ENCODE measurements around the gene SLC44A3. TPM values are rescaled to one million over a fixed set of nuclear protein-coding genes. Genes with fewer than 3 reads are reported as not detected.

SLC44A3 gene, protein sequence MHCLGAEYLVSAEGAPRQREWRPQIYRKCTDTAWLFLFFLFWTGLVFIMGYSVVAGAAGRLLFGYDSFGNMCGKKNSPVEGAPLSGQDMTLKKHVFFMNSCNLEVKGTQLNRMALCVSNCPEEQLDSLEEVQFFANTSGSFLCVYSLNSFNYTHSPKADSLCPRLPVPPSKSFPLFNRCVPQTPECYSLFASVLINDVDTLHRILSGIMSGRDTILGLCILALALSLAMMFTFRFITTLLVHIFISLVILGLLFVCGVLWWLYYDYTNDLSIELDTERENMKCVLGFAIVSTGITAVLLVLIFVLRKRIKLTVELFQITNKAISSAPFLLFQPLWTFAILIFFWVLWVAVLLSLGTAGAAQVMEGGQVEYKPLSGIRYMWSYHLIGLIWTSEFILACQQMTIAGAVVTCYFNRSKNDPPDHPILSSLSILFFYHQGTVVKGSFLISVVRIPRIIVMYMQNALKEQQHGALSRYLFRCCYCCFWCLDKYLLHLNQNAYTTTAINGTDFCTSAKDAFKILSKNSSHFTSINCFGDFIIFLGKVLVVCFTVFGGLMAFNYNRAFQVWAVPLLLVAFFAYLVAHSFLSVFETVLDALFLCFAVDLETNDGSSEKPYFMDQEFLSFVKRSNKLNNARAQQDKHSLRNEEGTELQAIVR
- total RNA-seq (2016; rRNA removed; fragmentation: Illumina TruSeq; extraction: Trizol) = 3.8 and 6.8 TPM in 2 replicates
- total RNA-seq (2016; cell fraction: cytosol; rRNA removed; fragmentation: Illumina TruSeq; extraction: Trizol; ENCODE audit: low read depth) = 2.6 and 3.7 TPM in 2 replicates
- total RNA-seq (2016; cell fraction: insoluble cytoplasmic fraction; rRNA removed; fragmentation: Illumina TruSeq; extraction: Trizol) = 3.9 and 7.2 TPM in 2 replicates
- total RNA-seq (2016; cell fraction: membrane; rRNA removed; fragmentation: Illumina TruSeq; extraction: Trizol) = 4.5 and 5.9 TPM in 2 replicates
- total RNA-seq (2016; cell fraction: nucleus; rRNA removed; fragmentation: Illumina TruSeq; extraction: Trizol) = 6.0 and 9.9 TPM in 2 replicates
- 11.7 and 14.1 TPM in 2 replicates for polyA plus RNA-seq (2011; rRNA removed)
- polyA plus RNA-seq (2011; cell fraction: cytosol; rRNA removed) = 8.5 and 11.2 TPM in 2 replicates
- 8.0 and 8.6 TPM in 2 replicates for polyA plus RNA-seq (2011; cell fraction: nucleus; rRNA removed)
- 6.3 and 7.4 TPM in 2 replicates for polyA plus RNA-seq (2012)
- polyA plus RNA-seq (2016; cell fraction: cytosol; fragmentation: Illumina TruSeq; extraction: Trizol; ENCODE audit: low read depth) = 2.7 and 3.5 TPM in 2 replicates
- polyA plus RNA-seq (2016; cell fraction: insoluble cytoplasmic fraction; fragmentation: Illumina TruSeq; extraction: Trizol; ENCODE audit: low read depth) = 5.4 and 5.5 TPM in 2 replicates
- 5.3 and 5.4 TPM in 2 replicates for polyA plus RNA-seq (2016; cell fraction: membrane; fragmentation: Illumina TruSeq; extraction: Trizol; ENCODE audit: low read depth)
- polyA plus RNA-seq (2016; cell fraction: nucleus; fragmentation: Illumina TruSeq; extraction: Trizol; ENCODE audit: insufficient read depth, low read depth) = 12.5 and 12.7 TPM in 2 replicates
- 0.47 and 12.2 TPM in 2 replicates for polyA minus RNA-seq (2011; rRNA and poly(A)+ RNA removed; ENCODE audit: low replicate concordance)
- 4.6 and 6.4 TPM in 2 replicates for polyA minus RNA-seq (2011; cell fraction: cytosol; rRNA and poly(A)+ RNA removed)
- 14.4 and 16.9 TPM in 2 replicates for polyA minus RNA-seq (2011; cell fraction: nucleus; rRNA and poly(A)+ RNA removed)
- Bru-seq, nascent RNA = percentile 65 among the genes with signal in this experiment
- BruChase-seq, experiment 1, labeled RNA remaining after a 6-hour chase = percentile 45 among the genes with signal in this experiment
- percentile 54 among the genes with signal in this experiment for BruChase-seq, experiment 2, labeled RNA remaining after a 2-hour chase
- long read RNA-seq, experiment 1, partial matches to known transcripts = 0 of 2 reads
- long read RNA-seq, experiment 1, other reads (novel, unspliced or antisense) = 1 of 2 reads
- long read RNA-seq, experiment 2, partial matches to known transcripts = 4 of 15 reads
- long read RNA-seq, experiment 2, other reads (novel, unspliced or antisense) = 8 of 15 reads

DNA sequence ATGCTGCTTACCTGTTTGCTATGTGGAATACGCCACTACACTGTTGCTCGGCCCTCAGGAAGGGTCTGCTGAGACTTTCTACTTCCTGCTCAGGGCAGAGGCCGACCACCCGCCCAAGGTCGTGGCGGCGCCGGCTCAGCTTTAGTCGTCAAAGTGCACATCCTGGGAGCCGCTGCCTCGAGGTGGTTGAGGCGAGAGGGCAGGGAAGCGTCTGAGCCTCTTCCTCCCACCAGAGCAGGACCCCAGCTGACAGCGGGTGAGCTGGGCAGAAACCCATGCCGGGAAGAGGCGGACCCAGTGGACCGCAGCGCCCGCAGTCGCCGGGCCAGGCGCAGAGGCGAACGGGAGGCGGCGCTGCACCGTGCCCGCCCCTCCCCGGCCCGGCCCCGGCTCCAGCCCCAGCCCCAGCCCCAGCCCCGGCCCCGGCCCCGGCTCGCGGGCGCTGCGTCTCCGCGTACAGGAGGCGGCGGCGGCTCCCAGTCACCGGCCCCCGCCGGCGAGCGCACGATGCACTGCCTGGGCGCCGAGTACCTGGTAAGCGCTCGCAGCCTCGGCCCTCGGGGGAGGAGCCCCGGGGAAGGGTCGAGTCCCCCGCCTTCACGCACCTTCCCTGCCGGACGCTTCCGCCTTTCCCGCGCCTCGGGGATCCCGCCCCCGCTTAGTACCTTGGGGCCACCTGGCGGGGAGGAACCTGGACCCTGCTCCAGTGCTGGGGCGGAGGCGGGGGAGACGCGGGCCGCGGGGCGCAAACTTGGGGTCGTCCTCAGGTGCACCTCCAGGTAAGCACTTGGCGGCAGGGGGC, at the start of gene SLC44A3:
Gene SLC44A3, plus strand, starts transcription at position 413 of the 802 bp plus-strand sequence. Its CDS starts 95 bp downstream, at position 508.
- H2AFZ ChIP-seq (ENCODE audit: low read length) = peak within 1 kb of the TSS; percentile 91
- H3K4me3 ChIP-seq (replicated peaks in 1 of 3; ENCODE audit: insufficient read depth in 1 of 3, low read depth in 2 of 3, low read length in 3 of 3) = peak within 1 kb of the TSS; percentile 76 to 93 (median 91)
- H3K79me2 ChIP-seq (ENCODE audit: insufficient read depth, low read length) = no peaks in the 10 kb centered on the region
- 2% methylated on average over 9 of the region's 77 CpGs for WGBS (ENCODE audit: low lambda C conversion rate)
- no peaks in the 10 kb centered on the region for H4K20me1 ChIP-seq (ENCODE audit: insufficient read depth, low read length)
- peak within 1 kb of the TSS; percentile 62 for H3K27ac ChIP-seq (ENCODE audit: extremely low read length, insufficient read depth, low read length)
- H3K4me1 ChIP-seq (ENCODE audit: insufficient read depth, low read length) = peaks cover 43% of the 10 kb centered on the region
- no peaks in the 10 kb centered on the region for H3K9me3 ChIP-seq (ENCODE audit: low read length)
- no peaks in the 10 kb centered on the region; a peak in 1 of 5 replicates for H3K27me3 ChIP-seq (ENCODE audit: control insufficient read depth in 1 of 2, insufficient read depth in 2 of 2, low read length in 2 of 2)
- intact Hi-C loops (cut with micrococcal nuclease; ENCODE audit: unreplicated experiment) (no loop called here), in situ Hi-C loops (cut with HindIII; ENCODE audit: extremely low pct_ligation_motif_present, low pct_unique_long_range_greater_than_20kb) (no loop called here)
- no TSS peak for BruUV-seq (replicated peaks)
- ChIA-PET POLR2A (no interaction called here), CTCF (ENCODE audit: low intra/inter-chr PET ratio, low total read pairs) (no interaction called here)
- peak within 1 kb of the TSS; percentile 78 for H3K9ac ChIP-seq (ENCODE audit: insufficient read depth, low read depth, low read length)
- H3K36me3 ChIP-seq (replicated peaks in 1 of 2; ENCODE audit: control insufficient read depth in 1 of 2, insufficient read depth in 2 of 2, low read length in 2 of 2) = no peaks in the 10 kb centered on the region
- FAIRE-seq (no peak), DNase-seq (ENCODE audit: low spot score) (peak; percentile 26), ATAC-seq (peak; percentile 95)
- H3K4me2 ChIP-seq (ENCODE audit: low read depth, low read length) = peak within 1 kb of the TSS; percentile 98
- no peak for TF ChIP-seq ZBTB4 (CRISPR knock-in tag; IDR thresholded peaks at IDR 0.05; ENCODE audit: borderline replicate concordance)
- no peak for TF ChIP-seq TAF15 (IDR thresholded peaks at IDR 0.05; ENCODE audit: low read depth, low read length, poor library complexity, severe bottlenecking)
- TF ChIP-seq FOXO1 (CRISPR knock-in tag; IDR thresholded peaks at IDR 0.05) = no peak
- TF ChIP-seq, protein P1, sequence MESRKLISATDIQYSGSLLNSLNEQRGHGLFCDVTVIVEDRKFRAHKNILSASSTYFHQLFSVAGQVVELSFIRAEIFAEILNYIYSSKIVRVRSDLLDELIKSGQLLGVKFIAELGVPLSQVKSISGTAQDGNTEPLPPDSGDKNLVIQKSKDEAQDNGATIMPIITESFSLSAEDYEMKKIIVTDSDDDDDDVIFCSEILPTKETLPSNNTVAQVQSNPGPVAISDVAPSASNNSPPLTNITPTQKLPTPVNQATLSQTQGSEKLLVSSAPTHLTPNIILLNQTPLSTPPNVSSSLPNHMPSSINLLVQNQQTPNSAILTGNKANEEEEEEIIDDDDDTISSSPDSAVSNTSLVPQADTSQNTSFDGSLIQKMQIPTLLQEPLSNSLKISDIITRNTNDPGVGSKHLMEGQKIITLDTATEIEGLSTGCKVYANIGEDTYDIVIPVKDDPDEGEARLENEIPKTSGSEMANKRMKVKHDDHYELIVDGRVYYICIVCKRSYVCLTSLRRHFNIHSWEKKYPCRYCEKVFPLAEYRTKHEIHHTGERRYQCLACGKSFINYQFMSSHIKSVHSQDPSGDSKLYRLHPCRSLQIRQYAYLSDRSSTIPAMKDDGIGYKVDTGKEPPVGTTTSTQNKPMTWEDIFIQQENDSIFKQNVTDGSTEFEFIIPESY (CRISPR knock-in tag; IDR thresholded peaks at IDR 0.05) = no peak
- no peak for TF ChIP-seq NBN (conservative IDR thresholded peaks at IDR 0.05)
- TF ChIP-seq NFKBIZ (CRISPR knock-in tag; IDR thresholded peaks at IDR 0.05) = no peak
- TF ChIP-seq ZSCAN21 (CRISPR knock-in tag; IDR thresholded peaks at IDR 0.05; ENCODE audit: borderline replicate concordance) = no peak
- TF ChIP-seq SSRP1 (CRISPR knock-in tag; IDR thresholded peaks at IDR 0.05) = no peak
- no peak; the same call in 1 of the 2 replicates for TF ChIP-seq RARA (CRISPR knock-in tag; IDR thresholded peaks at IDR 0.05)

Measured in HepG2 (cell line).